Measurements from ENCODE around the gene TSPAN9.

The TSPAN9 gene

GRCh38 chr12:3145033-3145432, 67.9 kb downstream of the TSPAN9 start:
- no peak for DNase-seq

DNA sequence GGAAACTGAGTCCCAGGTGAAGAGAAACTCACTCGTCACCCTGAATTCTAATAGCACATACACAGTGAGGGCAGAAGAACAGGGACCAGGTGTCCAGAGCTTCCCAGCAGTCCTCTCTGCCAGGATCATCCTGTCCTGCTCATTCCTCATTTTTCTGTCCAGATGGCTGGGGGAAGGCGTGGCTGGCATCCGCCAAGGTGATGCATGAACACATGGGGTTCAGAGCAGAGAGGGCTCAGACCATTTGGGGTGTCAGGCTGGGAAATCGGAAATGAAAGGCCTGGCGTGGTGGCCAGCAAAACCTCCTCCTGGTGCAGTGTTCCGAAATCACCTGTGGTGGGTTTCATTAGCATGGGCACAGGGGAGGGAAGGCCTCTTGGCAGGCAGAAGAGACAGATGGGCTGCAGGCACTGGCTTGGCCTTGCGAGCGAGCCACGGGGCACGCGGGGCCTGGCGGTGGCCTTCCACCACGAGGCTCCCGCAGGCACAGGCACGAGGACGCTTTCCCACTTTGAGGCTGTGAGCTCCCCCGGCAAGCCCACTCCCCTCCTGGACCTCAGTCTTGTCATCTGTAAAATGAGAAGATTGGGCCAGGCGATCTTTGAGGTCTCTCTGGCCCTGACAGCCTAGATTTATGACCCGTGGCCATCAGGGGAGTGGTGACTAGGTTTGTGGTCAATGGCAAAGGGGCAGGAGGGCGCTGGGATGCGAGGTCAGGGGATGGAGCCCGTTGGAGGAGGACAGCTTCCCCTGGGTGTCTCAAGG, 68.5 kb downstream of the TSPAN9 start:
- no peak for DNase-seq

DNA sequence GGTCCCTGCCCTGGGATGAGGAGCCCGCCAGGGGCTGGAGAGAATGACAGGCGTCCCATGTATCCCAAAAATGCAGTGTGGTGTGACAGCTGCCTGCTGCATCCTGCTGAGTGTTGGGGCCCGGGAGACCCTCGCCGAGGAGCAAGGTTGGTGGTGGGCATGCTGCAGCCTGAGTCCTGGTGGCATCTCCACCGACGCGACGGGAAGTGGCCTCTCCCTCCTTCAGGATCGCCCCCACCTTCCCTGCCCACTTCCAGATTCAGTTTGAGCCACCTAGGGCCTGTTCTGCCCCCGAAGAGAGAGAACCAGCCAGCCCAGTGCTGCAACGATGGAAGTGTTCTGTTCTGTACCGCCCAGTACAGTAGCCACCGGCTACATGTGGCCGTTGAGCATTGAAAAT, 70.1 kb downstream of the TSPAN9 start:
- no peak for DNase-seq

DNA sequence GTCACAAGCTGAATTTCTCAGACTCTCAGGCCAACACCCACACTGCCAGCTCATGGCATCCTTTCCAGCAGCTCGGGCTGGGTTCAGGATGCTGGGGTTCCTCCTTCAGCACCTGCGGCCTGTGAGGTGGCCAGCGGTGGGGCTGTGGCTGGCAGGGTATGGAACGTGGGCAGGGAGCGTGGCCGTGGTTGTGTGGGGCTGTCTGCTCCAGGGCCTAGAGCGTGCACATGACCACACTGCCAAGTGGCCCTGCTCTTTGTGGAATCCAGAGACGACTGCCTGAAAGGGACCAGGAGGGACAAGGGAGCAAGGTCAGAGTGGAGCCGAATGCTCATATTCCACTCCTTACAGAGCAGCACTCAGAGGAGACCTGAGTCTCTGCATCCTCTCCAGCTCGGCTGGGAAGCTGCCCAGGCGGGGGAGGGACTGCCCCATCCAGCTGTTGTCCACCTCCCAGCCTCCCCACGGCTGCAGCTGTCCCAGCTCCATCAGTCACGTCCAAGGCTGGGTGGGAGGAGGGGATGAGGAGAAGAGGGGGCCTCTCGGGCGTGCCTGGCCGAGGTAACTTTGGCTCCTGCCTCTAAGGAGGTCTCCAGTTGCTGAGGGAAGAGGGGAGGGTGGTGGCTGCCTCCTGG, 71.3 kb downstream of the TSPAN9 start:
- no peak for DNase-seq

DNA sequence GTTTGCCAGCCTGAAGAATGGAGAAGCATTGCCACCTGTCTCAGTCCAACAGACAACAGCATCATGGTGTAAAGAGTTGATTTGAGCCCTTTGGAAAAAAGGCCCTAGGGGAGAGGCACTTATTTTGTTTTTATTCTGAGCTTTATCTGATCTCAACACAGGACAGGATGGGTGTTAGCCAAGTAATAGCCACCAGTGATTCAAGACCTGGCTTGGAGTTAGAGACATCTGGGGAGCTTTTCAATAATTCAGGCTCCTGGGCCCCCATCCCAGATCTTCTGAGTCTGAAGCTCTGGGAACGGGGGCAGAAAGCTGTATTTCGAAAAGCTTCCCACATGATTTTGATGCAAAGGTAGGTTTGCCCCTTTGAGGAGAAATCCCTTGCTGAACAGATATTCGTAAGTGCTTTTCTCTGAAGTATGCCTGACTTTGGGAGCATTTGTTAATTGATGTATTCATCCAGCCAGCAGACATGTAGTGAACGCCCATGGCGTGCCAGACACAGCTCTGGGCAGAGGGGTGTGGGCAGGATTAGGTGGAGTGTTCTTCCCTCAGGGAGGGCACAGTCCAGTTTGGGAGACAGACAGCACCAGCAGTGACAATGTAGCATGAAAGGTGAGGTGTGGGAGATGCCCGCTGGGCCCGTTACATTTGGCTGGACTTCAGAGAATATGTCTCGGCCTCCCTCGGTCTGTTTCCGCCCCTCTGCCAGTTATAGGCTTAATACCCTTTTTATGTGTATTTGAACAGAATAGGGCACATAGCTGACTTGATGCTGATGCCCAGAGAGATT, 72.5 kb downstream of the TSPAN9 start:
- no peak for DNase-seq

DNA sequence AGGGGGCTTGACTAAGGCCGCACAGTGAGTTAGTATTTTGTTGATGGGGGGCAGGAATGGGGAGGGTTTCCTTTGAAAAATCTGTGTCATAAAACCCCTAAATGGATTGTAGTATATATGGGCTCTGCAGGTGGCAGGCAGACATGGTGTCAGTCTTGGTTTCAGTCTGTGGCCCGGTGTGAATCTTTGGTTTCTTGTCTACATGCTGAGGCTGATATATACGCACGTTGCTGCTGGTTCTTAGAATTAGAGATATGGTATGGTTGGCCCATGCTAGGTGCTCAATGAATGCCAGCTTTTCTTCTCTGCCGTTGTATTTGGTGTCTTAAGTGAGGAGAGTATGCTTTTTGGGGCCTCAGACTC, 73.1 kb downstream of the TSPAN9 start:
- DNase-seq, result no peak

DNA sequence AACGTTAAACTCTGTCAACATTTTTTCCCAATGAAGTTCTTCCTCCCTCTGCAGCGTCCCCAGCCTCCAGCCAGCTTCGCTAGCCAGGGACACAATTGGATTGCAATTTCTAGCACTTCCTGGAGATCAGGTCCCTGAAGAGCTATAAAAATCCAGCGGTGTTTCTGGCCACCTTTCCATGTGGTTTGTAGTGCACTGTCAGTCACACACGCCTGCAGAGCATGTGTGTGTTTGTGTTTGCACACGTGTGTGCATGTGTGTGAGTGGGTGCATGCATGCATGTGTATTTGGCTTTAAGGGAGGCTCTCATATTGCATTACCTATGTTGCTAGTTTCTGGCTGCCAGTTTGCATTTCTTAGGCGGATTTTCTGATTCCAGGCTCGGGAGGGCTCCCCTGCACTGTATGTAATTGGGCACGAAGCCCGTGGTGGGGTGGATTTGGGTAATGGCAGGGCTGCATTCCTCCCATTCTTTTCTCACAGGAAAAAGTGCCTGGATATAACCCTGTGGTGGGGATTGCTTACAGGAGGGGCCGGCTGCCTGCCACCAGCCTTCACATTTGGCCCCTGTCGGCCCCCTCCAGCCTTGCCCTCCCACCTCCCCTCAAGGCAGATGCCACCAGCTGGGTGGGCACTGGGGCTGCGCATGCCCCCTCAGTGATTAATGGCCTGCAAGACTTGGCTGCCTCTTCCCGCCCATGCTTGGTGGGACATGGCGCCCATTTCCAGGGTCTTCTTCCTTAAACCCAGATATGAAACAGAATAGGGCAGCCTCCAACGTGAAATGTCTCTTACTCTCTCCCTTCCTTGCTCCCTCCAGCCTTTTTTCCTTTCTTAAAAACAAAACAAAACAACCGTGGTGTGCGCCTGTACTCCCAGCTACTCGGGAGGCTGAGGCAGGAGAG, 74.0 kb downstream of the TSPAN9 start:
- no peak for DNase-seq

DNA sequence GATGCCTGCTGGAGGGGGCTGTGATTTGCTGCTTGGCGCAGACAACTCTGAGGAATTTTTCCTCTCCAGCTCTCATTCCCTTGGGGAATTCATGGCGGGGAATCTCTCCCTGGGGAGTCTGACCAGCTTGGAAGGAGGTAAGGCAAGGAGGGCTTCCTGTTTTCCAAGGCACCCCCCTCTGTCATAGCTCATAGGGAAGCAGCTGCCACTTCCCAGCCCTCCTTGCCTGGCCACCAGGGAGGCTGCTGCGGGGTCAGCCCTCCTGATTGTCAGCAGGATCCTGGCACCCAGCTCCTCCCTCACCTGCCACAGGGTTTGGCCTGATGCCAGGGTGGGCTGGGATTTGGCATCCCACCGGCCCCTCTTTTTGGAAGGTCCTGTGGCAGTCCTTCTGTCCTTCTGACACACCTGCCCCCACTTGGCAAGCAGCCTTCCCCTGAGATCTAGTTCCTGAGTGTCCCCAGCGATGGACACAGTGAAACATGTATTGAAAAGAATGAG, 74.9 kb downstream of the TSPAN9 start:
- no peak for DNase-seq

- no peak for DNase-seq
Observed at GRCh38 chr12:3152892-3153291, 75.7 kb downstream of the TSPAN9 start.

- DNase-seq, result no peak
Observed at GRCh38 chr12:3154006-3154405, 76.8 kb downstream of the TSPAN9 start.

DNA sequence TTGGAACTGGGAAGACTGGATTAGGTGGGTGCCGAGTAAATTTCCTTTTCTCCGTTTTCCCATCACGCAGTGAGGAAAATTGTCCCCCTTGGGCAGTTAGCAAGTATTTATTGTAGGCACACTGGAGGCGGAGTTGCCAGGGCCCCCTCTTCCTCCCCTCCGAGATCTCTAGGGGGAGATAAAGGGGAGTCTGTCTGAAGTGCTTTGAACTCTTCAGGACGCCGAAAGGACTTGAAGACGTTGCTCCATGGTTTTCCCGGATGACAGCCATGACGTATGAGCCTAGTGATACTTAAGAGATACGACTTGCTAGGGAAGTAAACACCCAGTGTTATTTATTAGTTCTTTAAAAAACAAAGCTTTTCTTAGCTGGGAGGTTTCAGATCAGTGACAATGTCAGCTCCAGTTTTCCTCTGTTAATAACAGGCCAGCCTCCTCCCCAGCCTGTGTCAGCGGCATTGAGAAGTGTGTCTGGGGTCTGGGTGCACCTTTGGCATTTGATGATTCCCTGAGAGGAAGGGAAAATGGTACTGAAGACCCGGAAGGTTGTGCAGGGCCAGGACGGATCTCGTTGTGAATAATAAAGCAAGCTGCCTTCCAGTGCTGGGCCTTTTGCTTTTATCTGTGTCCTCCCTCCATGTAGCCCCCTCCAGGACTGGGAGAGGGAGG, 78.7 kb downstream of the TSPAN9 start:
- DNase-seq, result no peak

DNA sequence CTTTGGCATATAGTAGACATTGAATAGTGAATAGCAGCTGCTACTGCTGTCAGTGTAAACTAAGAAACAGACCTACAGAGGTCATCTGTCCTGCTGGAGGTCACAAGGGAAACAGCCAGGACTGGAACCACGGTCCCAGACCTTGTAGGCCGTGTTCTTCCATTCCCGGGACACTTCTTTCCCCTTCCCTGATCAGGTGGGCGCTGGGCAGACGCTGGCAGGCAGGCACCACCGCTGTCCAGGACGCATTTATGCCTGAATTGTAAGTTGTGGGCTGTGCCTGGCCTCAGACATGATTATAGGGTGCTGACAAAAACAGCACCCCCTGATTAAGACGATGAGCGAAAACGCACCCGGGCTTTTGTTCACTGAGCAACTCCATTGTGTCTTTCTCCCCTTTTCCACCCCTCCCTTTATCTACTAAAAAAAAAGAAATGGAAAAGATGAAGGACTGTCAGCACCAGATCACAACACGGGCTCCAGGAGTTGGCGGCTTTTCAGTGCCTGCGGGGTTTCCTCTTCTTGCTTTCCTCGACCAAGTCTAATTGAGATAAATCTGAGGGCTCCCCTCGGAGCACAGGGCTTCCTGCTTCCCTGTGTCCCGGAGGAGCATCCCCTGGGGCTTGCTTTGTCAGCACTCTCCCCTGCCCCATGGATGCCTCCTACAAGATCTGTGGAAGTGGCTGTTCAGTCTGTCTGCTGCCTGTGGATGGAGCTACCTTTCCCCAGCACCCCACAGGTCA, 80.6 kb downstream of the TSPAN9 start:
- no peak for DNase-seq

GRCh38 chr12:3158851-3159465, 81.8 kb downstream of the TSPAN9 start:
- no peak for DNase-seq

DNA sequence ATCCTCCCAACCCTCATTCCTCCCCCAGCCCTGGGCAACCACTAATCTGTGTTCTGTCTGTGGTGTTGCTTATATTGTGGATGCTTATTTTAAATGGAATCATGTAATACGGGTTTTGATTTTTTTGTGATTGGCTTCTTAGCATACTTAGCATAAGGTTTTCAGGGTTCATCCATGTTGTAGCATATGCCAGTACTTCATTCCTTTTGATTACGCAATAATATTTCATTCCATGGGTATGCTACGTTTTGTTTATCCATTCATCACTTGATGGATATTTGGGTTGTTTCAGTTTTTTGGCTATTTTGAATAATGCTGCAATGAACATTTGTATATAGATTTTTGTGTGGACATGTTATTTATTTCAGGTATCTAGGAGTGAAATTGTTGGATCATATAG, 82.9 kb downstream of the TSPAN9 start:
- DNase-seq, result no peak

GRCh38 chr12:3161861-3162260, 84.7 kb downstream of the TSPAN9 start:
- DNase-seq, result no peak

DNA sequence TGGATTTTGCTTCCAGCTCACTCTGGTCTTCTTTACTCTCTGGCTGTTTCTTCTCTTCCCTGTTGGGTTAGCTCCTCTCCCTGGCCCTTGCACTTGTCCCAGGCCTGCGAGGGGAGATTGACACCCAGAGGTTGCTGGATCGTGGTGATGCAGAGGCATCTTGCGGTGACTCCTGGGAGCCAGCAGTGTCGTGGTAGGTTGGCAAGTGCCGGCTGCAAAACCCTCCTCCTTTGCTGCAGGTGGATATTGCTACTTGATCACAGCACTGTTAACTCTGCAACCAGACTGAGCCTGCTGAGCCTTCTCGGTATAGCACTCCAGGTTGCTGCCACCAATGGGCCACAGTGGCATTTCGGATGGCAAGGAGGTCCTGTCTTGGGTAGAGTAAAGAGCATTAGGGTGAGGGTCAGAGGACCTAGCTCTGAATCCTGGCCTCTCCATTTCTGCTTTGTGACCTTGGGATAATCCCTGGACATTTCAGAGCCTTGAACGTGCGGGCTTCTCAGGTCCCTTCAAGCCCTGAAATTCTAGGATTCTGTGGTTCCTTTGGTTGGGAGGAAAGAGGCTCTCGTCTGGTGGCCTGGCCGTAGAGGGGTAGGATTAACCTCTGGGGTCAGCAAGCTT, 87.4 kb downstream of the TSPAN9 start:
- no peak for DNase-seq

DNA sequence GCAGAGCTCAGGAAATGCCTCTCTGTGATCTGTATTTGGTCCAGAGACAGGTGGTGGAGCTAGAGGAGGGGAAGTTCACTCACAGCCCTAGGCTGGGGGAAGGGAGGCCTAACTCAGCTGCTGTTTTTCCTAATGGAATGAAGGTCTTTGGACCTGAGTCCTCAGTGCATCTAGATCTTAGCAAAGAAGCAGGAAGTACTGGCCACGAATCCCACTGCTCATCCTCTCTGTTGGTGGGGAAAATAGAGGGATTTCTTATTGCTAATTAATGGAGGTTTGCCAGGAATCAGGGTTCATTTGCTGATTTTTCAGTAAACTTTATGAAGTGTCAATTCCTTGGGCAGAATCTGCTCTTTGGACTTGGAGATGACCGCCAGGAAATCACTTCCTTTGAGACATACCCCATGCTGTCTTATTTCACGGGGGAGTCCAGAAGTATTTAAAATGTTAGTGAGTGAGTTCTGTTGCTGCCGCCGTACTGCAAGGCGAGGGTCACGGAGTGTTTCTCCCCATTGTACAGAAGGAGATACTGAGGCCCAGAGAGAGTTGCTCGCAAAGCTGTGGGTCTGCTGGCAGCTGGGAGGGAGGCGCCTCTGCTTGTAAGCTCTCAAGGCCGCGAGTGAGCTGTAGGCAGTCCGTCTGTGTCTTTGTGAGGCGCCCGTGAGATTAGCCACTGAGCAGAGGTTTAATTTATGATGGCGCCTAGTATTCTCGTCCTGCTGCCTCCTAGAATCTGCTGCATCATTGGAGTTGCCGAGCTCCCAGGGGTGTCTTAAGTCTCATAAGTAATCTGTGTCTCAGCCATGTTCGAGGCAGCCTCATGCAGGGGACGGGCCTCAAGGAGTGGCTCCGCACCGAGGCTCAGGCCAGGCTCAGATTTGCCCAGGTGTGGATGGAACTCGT, 88.2 kb downstream of the TSPAN9 start:
- DNase-seq, result no peak

DNA sequence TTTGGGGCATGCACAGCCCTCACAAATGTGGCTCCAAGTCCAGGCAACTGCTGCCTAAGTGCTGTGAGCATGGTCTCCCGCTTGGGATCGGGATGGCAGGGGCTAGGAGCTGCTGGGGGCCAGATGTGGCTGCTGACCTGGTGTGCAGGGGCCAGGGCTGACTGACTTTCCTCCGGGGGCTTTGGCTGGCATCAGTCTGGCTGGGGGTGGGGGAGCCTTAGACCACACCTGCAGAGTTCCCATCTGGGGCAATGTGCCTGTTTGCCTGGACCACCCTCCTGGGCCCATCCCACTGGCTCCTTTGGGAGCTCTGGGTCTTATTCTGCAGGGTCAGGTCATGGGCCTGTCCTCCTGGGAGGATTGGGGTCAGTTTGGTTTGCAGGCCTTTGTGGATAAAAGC, 90.5 kb downstream of the TSPAN9 start:
- DNase-seq, result no peak
